ENCODE measurements around the gene HSPA12B.

HSPA12B gene

GRCh38 chr20:3732327-3733118, at the start of gene HSPA12B:
Gene HSPA12B, plus strand, starts transcription at chr20:3732685. Its CDS starts 5,990 bp downstream, at chr20:3738675.
- H3K9ac ChIP-seq (ENCODE audit: low read depth, low read length) = peak within 1 kb of the TSS; percentile 58; the same call in 1 of the 2 replicates
- H3K4me3 ChIP-seq (ENCODE audit: low read length) = peak within 1 kb of the TSS; percentile 64; the same call in 1 of the 2 replicates
- H3K9me3 ChIP-seq (ENCODE audit: insufficient read depth, low read depth, low read length) = no peaks in the 10 kb centered on the region
- H3K27me3 ChIP-seq (ENCODE audit: insufficient read depth, low read length) = peaks cover 40% of the 10 kb centered on the region
- no peaks in the 10 kb centered on the region for H3K36me3 ChIP-seq (ENCODE audit: insufficient read depth, low read depth, low read length)
- H3K4me1 ChIP-seq (ENCODE audit: insufficient read depth, low read length) = no peaks in the 10 kb centered on the region; the same call in 1 of the 2 replicates
- no peak within 1 kb of the TSS for H3K27ac ChIP-seq (ENCODE audit: low read length)

- no peak overlapping the region for H3K4me3 ChIP-seq (ENCODE audit: low read length)
These were observed 47.1 kb upstream of the HSPA12B start for GRCh38 chr20:3685341-3685740.

GRCh38 chr20:3686421-3686820, 46.1 kb upstream of the HSPA12B start:
- Histone ChIP-seq H3K4me3 (ENCODE audit: low read length) (no peak overlapping the region), H3K36me3 (ENCODE audit: insufficient read depth, low read depth, low read length) (no peaks in the 10 kb centered on the region), H3K9ac (ENCODE audit: low read depth, low read length) (no peak overlapping the region), H3K27me3 (ENCODE audit: insufficient read depth, low read length) (peaks cover 37% of the 10 kb centered on the region), H3K27ac (ENCODE audit: low read length) (no peak overlapping the region), H3K9me3 (ENCODE audit: insufficient read depth, low read depth, low read length) (no peaks in the 10 kb centered on the region), H3K4me1 (ENCODE audit: insufficient read depth, low read length) (peaks cover 9% of the 10 kb centered on the region; the same call in 1 of the 2 replicates)

More at GRCh38 chr20:3685341-3685740, 47.1 kb upstream of the HSPA12B start:
- Histone ChIP-seq H3K36me3 (ENCODE audit: insufficient read depth, low read depth, low read length) (no peaks in the 10 kb centered on the region), H3K4me1 (ENCODE audit: insufficient read depth, low read length) (peaks cover 12% of the 10 kb centered on the region; the same call in 1 of the 2 replicates), H3K27ac (ENCODE audit: low read length) (no peak overlapping the region), H3K9ac (ENCODE audit: low read depth, low read length) (no peak overlapping the region), H3K9me3 (ENCODE audit: insufficient read depth, low read depth, low read length) (no peaks in the 10 kb centered on the region), H3K27me3 (ENCODE audit: insufficient read depth, low read length) (peaks cover 48% of the 10 kb centered on the region)

GRCh38 chr20:3686867-3687321, 45.6 kb upstream of the HSPA12B start:
- H3K27me3 ChIP-seq (ENCODE audit: insufficient read depth, low read length) = peaks cover 33% of the 10 kb centered on the region
- H3K9me3 ChIP-seq (ENCODE audit: insufficient read depth, low read depth, low read length) = no peaks in the 10 kb centered on the region
- no peaks in the 10 kb centered on the region for H3K36me3 ChIP-seq (ENCODE audit: insufficient read depth, low read depth, low read length)
- H3K9ac ChIP-seq (ENCODE audit: low read depth, low read length) = no peak overlapping the region
- peaks cover 9% of the 10 kb centered on the region; the same call in 1 of the 2 replicates for H3K4me1 ChIP-seq (ENCODE audit: insufficient read depth, low read length)
- H3K4me3 ChIP-seq (ENCODE audit: low read length) = no peak overlapping the region
- H3K27ac ChIP-seq (ENCODE audit: low read length) = no peak overlapping the region

GRCh38 chr20:3687655-3688054, 44.8 kb upstream of the HSPA12B start:
- Histone ChIP-seq H3K27me3 (ENCODE audit: insufficient read depth, low read length) (peaks cover 27% of the 10 kb centered on the region), H3K4me3 (ENCODE audit: low read length) (no peak overlapping the region), H3K9ac (ENCODE audit: low read depth, low read length) (no peak overlapping the region), H3K9me3 (ENCODE audit: insufficient read depth, low read depth, low read length) (no peaks in the 10 kb centered on the region), H3K36me3 (ENCODE audit: insufficient read depth, low read depth, low read length) (no peaks in the 10 kb centered on the region), H3K4me1 (ENCODE audit: insufficient read depth, low read length) (peaks cover 9% of the 10 kb centered on the region; the same call in 1 of the 2 replicates), H3K27ac (ENCODE audit: low read length) (no peak overlapping the region)

- Histone ChIP-seq H3K4me3 (ENCODE audit: low read length) (no peak overlapping the region), H3K27me3 (ENCODE audit: insufficient read depth, low read length) (peaks cover 14% of the 10 kb centered on the region; the same call in 1 of the 2 replicates), H3K9ac (ENCODE audit: low read depth, low read length) (no peak overlapping the region), H3K27ac (ENCODE audit: low read length) (no peak overlapping the region), H3K4me1 (ENCODE audit: insufficient read depth, low read length) (peaks cover 3% of the 10 kb centered on the region; the same call in 1 of the 2 replicates), H3K9me3 (ENCODE audit: insufficient read depth, low read depth, low read length) (no peaks in the 10 kb centered on the region), H3K36me3 (ENCODE audit: insufficient read depth, low read depth, low read length) (no peaks in the 10 kb centered on the region)
These were observed 42.5 kb upstream of the HSPA12B start for GRCh38 chr20:3689978-3690377.

- no peak overlapping the region for H3K4me3 ChIP-seq (ENCODE audit: low read length)
- H3K4me1 ChIP-seq (ENCODE audit: insufficient read depth, low read length) = no peaks in the 10 kb centered on the region; the same call in 1 of the 2 replicates
- H3K9me3 ChIP-seq (ENCODE audit: insufficient read depth, low read depth, low read length) = no peaks in the 10 kb centered on the region
- no peak overlapping the region for H3K27ac ChIP-seq (ENCODE audit: low read length)
- no peak overlapping the region for H3K9ac ChIP-seq (ENCODE audit: low read depth, low read length)
- H3K36me3 ChIP-seq (ENCODE audit: insufficient read depth, low read depth, low read length) = no peaks in the 10 kb centered on the region
- peaks cover 9% of the 10 kb centered on the region; the same call in 1 of the 2 replicates for H3K27me3 ChIP-seq (ENCODE audit: insufficient read depth, low read length)
These were observed 42.1 kb upstream of the HSPA12B start for GRCh38 chr20:3690413-3690812.

GRCh38 chr20:3691306-3691705, 41.2 kb upstream of the HSPA12B start:
- Histone ChIP-seq H3K27me3 (ENCODE audit: insufficient read depth, low read length) (0 out of 2 replicates have a peak, but pooled peaks cover under 1% of the 10 kb centered on the region), H3K27ac (ENCODE audit: low read length) (no peak overlapping the region), H3K9me3 (ENCODE audit: insufficient read depth, low read depth, low read length) (no peaks in the 10 kb centered on the region), H3K9ac (ENCODE audit: low read depth, low read length) (no peak overlapping the region), H3K4me1 (ENCODE audit: insufficient read depth, low read length) (no peaks in the 10 kb centered on the region), H3K4me3 (ENCODE audit: low read length) (no peak overlapping the region), H3K36me3 (ENCODE audit: insufficient read depth, low read depth, low read length) (no peaks in the 10 kb centered on the region)

- no peak overlapping the region for H3K4me3 ChIP-seq (ENCODE audit: low read length)
- H3K36me3 ChIP-seq (ENCODE audit: insufficient read depth, low read depth, low read length) = no peaks in the 10 kb centered on the region
- H3K27ac ChIP-seq (ENCODE audit: low read length) = no peak overlapping the region
- no peak overlapping the region for H3K9ac ChIP-seq (ENCODE audit: low read depth, low read length)
- H3K4me1 ChIP-seq (ENCODE audit: insufficient read depth, low read length) = no peaks in the 10 kb centered on the region
- H3K27me3 ChIP-seq (ENCODE audit: insufficient read depth, low read length) = no peaks in the 10 kb centered on the region
- H3K9me3 ChIP-seq (ENCODE audit: insufficient read depth, low read depth, low read length) = no peaks in the 10 kb centered on the region
These were observed 40.6 kb upstream of the HSPA12B start for GRCh38 chr20:3691897-3692296.

GRCh38 chr20:3692706-3693294, 39.7 kb upstream of the HSPA12B start:
- H3K9me3 ChIP-seq (ENCODE audit: insufficient read depth, low read depth, low read length) = no peaks in the 10 kb centered on the region
- H3K27me3 ChIP-seq (ENCODE audit: insufficient read depth, low read length) = no peaks in the 10 kb centered on the region
- no peaks in the 10 kb centered on the region for H3K36me3 ChIP-seq (ENCODE audit: insufficient read depth, low read depth, low read length)
- no peak overlapping the region for H3K4me3 ChIP-seq (ENCODE audit: low read length)
- H3K4me1 ChIP-seq (ENCODE audit: insufficient read depth, low read length) = no peaks in the 10 kb centered on the region
- H3K27ac ChIP-seq (ENCODE audit: low read length) = no peak overlapping the region
- no peak overlapping the region for H3K9ac ChIP-seq (ENCODE audit: low read depth, low read length)

GRCh38 chr20:3693376-3693775, 39.1 kb upstream of the HSPA12B start:
- Histone ChIP-seq H3K4me3 (ENCODE audit: low read length) (no peak overlapping the region), H3K27me3 (ENCODE audit: insufficient read depth, low read length) (no peaks in the 10 kb centered on the region), H3K27ac (ENCODE audit: low read length) (no peak overlapping the region), H3K4me1 (ENCODE audit: insufficient read depth, low read length) (no peaks in the 10 kb centered on the region), H3K9me3 (ENCODE audit: insufficient read depth, low read depth, low read length) (no peaks in the 10 kb centered on the region), H3K36me3 (ENCODE audit: insufficient read depth, low read depth, low read length) (no peaks in the 10 kb centered on the region), H3K9ac (ENCODE audit: low read depth, low read length) (no peak overlapping the region)

- Histone ChIP-seq H3K4me1 (ENCODE audit: insufficient read depth, low read length) (no peaks in the 10 kb centered on the region), H3K9ac (ENCODE audit: low read depth, low read length) (no peak overlapping the region), H3K9me3 (ENCODE audit: insufficient read depth, low read depth, low read length) (no peaks in the 10 kb centered on the region), H3K4me3 (ENCODE audit: low read length) (no peak overlapping the region), H3K27ac (ENCODE audit: low read length) (no peak overlapping the region), H3K36me3 (ENCODE audit: insufficient read depth, low read depth, low read length) (no peaks in the 10 kb centered on the region), H3K27me3 (ENCODE audit: insufficient read depth, low read length) (no peaks in the 10 kb centered on the region)
These were observed 37.6 kb upstream of the HSPA12B start for GRCh38 chr20:3694864-3695263.

Measured in iPS-20b (cell line).